GM10266 (cell line): Measurements from ENCODE around the gene NMBR.
"Not testable (repeated sequence)": the region's sequence is repeated elsewhere in the genome, so short reads cannot be mapped to it uniquely, and the experiment has no call there.

ENCODE experiments used
- DNase-seq: peaks from one replicate; pipeline ENCODE4 v3.0.0; 2012; ENCODE audit errors: extremely low spot score
- CTCF ChIP-seq: IDR thresholded peaks from 2 replicates; pipeline ENCODE4 v1.5.1; 2012; ENCODE audit warnings: mild to moderate bottlenecking, low read depth; ENCODE audit not compliant: control insufficient read depth, insufficient read depth; ENCODE audit errors: missing control alignments

The NMBR gene

GRCh38 chr6:142146828-142147662, at the start of gene NMBR, which contains the start of gene VTA1:
Gene NMBR (minus strand): TSS chr6:142147122. CDS start chr6:142088658, 58,464 bp downstream.
Gene VTA1 (plus strand): TSS chr6:142147263. CDS start chr6:142147288, 25 bp downstream.
- TF ChIP-seq CTCF: peak; percentile 83
- peak; percentile 84 for DNase-seq

GRCh38 chr6:142195862-142196541, 49.1 kb upstream of the NMBR start:
- TF ChIP-seq CTCF: no peak

GRCh38 chr6:142193621-142194020, 46.7 kb upstream of the NMBR start:
- DNase-seq: no peak
- no peak for TF ChIP-seq CTCF

More at GRCh38 chr6:142195862-142196541, 49.1 kb upstream of the NMBR start:
- no peak for DNase-seq

GRCh38 chr6:142192343-142192742, 45.4 kb upstream of the NMBR start:
- DNase-seq: no peak
- no peak for TF ChIP-seq CTCF

GRCh38 chr6:142189057-142189456, 42.1 kb upstream of the NMBR start:
- no peak for TF ChIP-seq CTCF
- DNase-seq: no peak

GRCh38 chr6:142188341-142188740, 41.4 kb upstream of the NMBR start:
- DNase-seq: not testable (repeated sequence)

- DNase-seq: no peak
- no peak for TF ChIP-seq CTCF
Measured at GRCh38 chr6:142187209-142187608, 40.3 kb upstream of the NMBR start.
